HG03175 (cell line): ENCODE results near the gene BFSP2.
A peak's percentile ranks its signal among the peaks of the same experiment; 100 is the strongest.
"Not testable (repeated sequence)": the region's sequence is repeated elsewhere in the genome, so short reads cannot be mapped to it uniquely, and the experiment has no call there.

Source experiments
- ATAC-seq: cut with Tn5 transposase; IDR thresholded peaks from one replicate; pipeline ENCODE4 v1.9.1; 2021; ENCODE audit warnings: mild to moderate bottlenecking, moderate library complexity; ENCODE audit not compliant: unreplicated experiment

BFSP2 gene

DNA sequence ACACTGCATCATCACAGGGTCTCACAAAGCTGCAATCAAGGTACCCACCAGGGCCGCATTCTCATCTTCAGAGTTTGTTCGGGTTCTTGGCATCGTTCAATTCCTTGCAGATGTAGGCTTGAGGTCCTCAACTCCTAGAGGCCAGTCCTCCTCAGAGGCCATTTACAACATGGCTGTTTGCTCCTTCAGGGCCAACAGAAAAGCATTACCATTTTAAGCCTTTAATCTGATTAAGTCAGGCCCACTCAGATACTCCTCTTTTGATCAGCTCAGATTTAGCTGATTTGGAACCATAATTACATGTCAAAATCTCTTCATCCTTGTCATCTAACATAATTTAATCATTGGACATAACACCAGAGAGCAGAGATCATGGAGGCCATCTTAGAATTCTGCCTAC is 55.4 kb downstream of the BFSP2 start:
- ATAC-seq = no peak

DNA sequence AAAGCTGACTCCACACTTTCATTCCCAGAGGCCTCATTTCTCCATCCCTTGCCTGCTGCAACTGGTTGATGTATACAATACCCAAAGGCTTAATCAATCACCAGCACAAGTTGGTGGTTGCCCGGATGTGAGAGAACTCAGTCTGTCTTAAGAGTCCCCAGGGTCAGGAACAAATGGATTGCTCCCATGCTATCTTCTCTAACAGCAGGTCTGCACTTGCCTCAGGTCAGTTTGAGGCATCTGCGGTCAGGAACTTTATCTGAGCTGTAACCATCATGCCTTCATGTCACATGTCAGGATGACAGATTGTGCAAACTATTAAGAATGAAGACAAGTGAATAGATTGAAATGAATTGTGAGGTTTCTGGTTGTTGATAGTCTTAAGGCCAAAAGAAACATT is 56.1 kb downstream of the BFSP2 start:
- ATAC-seq = no peak

DNA sequence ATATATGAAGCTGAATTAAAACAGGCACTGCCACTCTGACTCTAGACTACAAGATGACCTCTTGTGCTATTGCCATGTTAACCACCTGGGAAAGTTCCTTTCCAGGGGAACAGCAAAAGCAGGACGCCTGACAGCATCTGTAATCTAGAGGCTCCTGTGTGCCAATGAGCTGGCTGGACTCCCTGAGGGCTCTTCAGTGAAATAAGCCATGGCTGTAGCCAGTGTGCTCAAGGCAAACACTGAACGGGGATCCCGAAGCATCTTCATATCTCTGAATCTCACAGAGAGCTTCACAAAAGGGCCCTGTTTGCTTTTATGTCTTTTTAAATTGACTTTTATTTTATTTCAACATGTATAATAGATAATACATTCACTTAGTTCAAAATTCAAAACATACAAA is 57.2 kb downstream of the BFSP2 start:
- ATAC-seq = no peak

DNA sequence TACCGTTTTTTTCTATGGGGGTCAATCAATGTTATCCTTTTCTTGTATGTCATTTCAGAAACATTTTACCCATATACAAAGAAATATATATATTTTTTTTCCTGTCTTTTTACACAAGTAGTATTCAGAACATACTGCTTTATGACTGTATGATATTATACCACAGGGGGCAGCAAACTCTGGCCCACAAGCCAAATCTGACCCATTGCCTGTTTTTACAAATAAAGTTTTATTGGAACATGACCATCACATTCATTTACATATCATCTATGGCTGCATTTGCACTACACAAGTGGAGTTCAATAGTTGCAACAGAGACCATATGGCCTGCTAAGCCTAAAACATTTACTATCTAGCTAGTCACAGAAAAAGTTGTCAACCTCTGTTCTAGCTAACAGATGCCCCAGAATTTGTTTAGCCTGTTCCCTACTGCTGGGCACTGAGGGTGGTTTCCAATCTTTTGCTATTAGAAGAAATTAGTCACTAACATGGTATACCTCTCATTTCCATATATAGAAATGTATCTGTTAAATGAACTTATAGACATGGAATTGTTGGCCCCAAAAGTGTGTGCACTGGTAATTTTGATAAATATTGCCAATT is 57.7 kb downstream of the BFSP2 start:
- no peak for ATAC-seq

DNA sequence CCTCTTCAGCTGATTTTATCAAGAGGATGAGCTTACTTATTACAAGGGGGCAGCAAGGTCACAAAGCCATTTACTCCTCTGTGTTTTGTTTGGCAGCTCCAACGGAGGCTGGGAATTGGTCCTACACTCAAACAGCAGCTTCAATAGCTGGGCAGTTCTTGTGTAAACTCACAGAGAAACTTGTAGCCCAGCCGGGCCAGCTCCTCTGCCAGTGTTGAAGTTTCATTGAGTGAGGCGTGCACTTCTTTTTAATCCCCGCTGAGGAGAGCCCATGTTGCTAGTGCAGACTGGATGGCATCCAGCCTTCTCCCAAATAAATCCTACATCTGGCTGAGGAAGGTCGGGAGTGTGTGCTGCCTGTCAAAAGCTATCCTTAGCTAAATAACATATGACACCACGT is 59.5 kb downstream of the BFSP2 start:
- ATAC-seq = no peak

DNA sequence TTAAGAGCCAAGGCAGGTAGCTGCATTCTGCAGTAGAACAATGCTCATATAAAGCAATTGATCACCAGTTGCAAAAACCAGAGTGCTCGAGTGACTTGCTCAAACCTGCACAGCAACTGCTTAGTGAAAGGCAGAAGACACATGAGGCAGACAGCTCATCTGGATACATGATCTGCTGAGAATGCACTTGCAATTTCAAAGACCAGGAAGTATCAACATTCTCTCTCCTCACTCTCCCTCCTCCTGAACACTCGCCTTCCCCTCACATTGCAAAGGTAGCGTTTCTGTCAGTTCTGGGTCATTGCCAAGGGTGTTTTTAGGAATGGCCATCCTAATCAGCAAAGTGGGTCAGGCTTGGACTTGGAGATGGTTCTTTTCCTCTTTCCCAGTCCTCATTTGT is 61.0 kb downstream of the BFSP2 start:
- no peak for ATAC-seq

DNA sequence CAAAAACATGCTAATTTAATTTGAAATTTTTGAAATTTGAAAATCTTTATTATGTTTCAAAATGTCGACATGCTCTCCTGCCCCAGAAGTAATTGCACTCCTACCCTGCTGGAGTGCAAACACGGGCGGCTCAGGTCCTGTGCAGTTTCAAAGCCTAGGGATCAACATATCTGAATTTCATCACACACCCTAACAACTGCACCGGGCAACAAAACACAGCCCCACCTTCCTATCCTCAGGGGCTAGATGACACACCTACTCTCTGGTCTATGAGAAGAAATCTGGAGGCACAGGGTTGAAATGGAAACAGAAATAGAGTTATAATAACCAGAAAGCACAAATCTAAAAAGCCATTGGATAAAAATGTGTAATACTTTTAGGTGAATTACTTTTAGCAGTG is 61.4 kb downstream of the BFSP2 start:
- ATAC-seq = no peak

DNA sequence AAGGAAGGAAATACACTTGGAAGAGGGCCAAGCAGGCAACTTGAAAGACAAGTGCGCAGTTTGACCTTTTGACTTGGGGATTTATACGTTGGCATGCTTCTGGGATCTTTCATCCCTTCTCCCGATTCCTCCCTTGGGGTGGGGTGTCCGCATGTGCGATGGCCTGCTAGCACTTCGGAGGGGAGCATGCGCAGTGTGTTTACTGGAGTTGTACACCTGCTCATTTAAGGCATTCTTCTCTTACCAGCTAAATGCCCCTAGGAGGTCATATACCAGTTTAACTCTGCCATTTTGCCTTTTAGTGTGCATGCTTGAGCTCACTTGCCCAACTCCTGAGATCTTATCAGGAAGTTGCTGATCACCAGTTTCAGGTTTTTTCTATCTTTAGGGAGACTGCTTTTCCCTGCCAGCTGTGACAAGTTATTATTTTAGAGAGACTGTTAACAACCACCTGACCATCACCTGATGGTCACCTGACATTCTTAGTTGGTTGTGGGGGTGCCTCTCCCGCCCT is 63.5 kb downstream of the BFSP2 start:
- no peak for ATAC-seq

DNA sequence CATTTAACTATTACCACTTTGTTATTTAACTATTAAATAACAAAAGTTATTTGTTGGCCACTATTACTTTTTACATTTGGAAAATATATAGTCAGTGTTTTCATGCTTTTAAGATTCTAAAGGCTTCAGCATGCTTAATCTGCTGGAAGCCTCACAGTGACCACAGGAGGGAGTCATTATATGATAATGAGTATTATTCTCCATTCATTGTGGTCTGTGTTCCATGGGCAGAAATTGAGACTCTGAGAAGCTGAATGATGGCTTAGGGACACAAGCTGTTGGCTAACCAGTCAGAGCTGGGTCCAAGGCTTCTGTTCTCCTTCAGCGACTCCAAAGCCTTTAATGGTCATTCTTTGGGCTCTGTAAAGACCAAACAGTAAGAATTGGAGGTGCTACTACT is 64.7 kb downstream of the BFSP2 start:
- ATAC-seq = peak; percentile 34

DNA sequence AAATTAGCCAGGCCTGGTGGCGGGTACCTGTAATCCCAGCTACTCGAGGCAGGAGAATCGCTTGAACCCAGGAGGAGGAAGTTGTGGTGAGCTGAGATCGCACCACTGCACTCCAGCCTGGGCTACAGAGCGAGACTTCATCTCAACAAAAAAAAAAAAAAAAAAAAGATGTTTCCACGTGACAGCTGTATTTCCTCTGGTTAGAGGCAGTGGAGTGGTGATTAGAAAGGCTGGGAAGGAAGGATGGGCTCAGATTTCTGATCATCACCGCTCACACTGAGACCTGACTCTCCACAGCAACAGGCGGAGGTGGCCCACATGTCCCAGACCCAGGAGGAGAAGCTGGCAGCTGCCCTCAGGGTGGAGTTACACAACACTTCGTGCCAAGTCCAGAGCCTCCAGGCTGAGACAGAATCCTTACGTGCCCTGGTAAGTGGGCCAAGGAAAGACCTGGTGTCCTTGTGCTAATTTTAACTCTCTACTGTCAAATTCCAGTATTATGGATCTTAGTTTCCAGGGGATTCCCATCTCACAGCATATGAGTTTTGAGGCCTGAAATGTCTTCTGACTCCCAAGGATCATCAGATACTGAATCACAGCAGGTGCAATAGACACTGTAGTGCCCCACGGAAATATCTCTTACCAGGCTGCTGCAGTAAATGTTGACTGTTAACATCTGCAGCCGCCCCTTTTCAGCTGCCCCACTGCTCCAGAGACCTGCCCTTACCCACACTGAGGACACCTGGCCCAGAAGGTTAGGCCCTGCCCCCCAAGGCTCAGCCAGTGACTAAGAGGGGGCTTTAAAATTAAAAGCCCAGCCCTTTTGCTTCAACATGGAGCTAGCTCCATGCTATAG is 66.9 kb downstream of the BFSP2 start:
- ATAC-seq = peak; percentile 34

DNA sequence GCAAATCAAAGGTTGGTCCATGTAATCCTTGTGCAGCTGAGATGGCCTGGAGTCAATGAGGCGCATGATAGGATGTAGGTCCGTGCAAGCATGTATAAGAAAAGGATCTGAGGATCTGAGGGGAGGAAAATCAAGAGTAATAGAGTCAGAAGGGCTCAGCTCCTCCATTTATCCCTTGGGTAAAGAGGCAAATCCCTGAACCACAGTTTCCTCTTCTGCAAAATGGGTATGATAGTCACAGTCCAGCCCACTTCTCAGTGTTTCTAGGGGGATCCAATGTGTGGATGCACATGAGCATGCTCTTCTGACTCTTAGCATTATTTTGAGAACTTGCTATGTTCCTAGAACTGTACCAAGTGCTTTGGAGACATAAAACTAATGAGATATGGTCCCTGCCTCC is 67.9 kb downstream of the BFSP2 start:
- ATAC-seq = no peak

DNA sequence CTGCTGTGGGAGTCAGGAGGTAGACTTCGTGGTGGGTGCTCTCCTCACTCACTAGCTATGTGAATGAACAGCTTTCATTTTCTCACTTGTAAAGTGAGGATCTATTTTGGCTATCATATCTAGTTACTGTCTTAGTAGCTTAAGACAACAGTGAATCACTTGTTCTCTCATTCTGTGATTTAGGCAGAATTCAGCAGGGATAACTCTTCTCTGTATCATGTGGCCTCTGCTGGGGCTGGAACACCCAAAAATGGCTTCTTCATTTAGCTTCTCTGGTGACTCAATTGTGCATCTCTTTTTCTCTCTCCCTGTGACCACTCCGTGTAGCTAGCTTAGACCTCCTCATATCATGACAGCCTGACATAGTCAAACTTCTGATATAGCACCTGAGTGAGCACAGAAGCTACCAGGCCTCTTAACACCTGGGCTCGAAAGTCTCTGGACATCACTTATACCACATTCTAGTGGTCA is 68.4 kb downstream of the BFSP2 start:
- ATAC-seq = no peak

DNA sequence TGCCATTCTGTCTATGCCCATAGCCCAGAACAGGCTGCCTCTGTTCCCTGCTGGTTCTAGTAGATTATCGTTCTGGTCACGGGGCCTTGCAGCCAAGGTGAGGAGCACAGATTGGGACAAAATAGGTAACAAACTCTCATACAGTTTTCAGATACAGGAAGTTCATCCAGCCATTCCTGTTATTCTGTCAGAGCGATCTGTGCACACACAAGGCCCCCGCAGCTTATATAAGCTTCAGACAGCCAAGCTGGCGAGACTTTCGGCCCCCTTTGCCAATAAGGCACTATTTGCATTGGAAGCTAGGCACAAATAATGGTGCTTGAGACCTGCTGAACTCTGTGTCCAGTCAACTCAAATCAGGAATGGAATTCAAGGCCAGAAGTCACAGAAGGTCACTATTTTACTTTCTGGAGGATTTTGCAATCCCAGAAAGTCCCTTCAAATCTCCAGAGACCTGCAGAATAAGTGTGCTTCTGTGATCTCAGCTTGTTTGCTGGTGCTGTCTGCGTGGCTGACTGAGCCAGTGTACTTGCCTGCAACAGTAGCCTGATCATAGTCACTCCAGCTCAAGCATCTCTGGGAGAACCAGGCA is 69.4 kb downstream of the BFSP2 start:
- no peak for ATAC-seq

DNA sequence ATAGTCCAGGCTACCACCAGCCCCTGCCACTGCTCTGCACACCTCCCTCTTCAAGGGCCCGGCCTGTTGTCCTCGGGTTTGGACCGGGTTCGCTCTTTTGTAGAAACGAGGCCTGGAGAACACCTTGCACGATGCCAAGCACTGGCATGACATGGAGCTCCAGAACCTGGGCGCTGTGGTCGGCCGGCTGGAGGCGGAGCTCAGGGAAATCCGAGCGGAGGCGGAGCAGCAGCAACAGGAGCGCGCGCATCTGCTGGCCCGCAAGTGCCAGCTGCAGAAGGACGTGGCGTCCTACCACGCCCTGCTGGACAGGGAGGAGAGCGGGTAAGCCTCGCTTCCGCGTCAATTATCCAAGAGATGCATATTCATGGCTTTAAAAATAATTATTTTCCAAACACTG is 72.4 kb downstream of the BFSP2 start:
- no peak for ATAC-seq

DNA sequence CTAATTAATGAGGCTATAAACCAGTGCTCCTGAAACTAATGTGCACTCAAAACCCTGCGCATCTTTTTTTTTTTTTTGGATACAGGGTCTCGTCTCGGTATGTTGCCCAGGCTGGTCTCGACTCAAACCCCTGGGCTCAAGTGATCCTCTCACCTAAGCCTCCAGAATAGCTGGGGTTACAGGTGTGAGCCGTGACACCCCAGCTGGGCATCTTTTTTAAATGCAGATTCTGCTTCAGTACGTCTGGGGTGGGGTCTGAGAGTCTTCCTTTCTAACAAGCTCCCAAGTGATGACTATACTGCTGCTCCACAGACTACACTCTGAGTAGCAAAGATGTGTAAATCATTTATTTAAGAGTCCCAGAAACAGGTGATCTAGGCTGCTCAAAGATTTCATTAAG is 73.0 kb downstream of the BFSP2 start:
- no peak for ATAC-seq

DNA sequence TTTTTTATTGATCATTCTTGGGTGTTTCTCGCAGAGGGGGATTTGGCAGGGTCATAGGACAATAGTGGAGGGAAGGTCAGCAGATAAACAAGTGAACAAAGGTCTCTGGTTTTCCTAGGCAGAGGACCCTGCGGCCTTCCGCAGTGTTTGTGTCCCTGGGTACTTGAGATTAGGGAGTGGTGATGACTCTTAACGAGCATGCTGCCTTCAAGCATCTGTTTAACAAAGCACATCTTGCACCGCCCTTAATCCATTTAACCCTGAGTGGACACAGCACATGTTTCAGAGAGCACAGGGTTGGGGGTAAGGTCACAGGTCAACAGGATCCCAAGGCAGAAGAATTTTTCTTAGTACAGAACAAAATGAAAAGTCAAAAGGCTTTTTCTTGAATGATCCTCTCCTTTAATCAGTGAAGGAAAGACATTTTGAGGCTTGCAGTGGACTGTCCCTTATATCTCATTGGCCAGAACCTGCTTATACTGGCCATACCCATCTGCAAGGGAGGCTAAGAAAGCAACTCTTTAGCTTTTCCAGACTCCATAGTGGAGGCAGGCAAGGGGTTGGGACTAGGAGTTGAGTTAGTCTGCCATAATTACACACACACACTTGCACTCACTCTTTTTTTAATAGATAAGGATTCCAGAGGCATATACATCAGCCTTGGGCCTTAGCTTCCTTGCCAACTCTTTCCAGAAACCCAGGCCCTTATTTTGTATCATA is 73.8 kb downstream of the BFSP2 start:
- not testable (repeated sequence) for ATAC-seq

DNA sequence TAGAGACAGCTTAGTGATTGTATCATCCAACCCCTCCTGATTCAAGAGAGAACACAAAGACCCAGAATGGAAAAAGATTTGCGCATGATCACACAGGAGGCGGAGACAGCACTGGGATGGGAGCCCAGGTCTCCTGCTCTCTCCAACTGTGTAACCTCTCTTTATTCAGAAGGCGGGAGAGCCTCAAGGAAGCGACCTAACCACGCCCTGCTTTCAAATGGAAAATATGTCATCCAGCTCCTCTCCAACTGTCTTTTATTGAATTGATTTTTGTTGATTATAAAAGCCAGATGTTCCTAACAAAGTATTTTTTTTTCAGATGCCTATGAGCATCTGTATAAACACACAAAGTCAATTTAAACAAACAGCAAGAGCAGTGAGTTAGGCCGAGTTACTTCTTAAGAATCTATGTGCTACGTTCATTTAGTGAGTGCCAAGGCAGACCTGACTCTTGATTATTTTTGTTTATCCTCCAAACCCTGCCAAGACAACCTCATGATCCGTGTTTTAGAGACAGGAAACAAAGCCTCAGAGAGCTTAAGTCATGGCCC is 74.5 kb downstream of the BFSP2 start:
- ATAC-seq = no peak

DNA sequence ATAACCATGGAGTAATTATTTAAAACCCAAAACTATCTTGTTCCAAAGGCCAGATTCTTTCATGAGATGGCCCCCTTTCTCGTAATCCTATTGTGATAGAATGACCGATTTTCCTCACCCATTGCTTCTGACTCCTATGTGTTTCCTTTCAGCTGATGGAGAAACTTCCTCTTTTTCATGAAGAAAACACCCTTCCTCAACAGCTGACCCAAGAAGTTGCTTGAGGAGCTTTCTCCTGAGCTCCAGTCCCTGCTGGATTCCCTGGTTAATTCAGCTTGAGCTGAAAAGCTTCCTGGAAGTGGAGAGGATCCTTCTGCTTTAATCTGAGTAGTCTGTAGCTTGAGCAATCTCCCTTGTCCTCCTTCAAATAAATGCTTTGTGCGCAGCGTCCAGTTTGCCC is 75.0 kb downstream of the BFSP2 start:
- no peak for ATAC-seq

DNA sequence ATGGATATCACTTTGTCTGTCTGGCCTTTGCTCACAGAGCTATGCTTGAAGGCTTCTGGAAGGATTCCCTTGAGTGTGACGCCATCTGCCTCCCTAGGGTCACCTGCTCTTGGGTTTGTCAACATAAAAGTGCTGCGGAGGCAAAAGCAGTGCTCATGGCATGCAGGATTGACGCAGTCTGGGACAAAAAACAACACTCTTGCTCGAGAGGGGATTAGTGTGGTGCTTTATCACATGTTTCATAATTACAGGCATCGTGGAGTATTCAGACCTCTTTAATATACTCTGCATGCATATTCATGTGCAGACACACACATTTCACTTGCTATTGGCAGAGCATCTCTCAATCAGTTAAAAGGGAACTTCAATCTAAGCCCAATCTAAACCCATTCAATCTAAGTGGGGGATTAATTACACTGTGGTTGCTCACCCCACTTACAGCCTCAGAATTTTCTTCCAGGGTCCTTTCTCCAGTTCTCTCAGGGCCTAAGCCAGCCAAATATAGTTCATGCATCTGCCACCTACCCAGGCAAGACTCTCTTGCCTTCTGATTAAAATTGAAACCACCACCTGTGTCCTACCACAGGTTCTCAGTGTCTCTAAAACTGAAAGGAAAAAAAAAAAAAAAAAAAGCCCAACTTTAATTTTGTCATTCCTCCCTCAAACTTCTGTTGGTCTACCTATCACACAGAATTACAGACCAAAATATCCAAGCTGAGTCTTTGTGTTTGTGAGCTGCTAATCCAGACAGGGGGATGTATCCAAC is 75.6 kb downstream of the BFSP2 start:
- ATAC-seq = peak; percentile 92

DNA sequence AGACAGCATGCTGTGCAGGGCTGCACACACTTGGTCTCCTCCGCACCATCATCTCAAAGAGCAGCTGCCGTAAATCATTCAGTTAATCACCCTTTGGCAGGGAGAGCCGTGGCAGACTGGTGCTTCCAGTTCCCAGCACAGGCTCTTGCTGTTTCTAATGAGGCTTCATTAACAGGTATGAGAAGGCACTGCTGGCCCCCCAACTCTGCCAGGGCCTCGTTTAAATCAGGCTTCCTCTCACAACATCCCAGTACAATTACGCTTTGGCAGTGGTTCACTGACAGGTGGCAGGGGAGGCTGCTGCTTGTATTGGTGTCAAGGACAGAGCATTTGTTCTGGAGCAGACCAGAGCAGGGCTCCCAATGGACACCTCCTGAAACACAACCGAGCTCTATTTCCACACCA is 77.1 kb downstream of the BFSP2 start:
- no peak for ATAC-seq
